Lung (tissue), 13 donors: ENCODE results near the gene TMEM259. TPM values are rescaled to one million over a fixed set of nuclear protein-coding genes. Genes with fewer than 3 reads are reported as not detected.

ENCODE experiments used
- ATAC-seq: fragments of 200-7000 bp; cut with Tn5 transposase; one replicate; pipeline ENCODE4 v1.9.1; 2020; ENCODE audit warnings: moderate number of reproducible peaks; ENCODE audit not compliant: insufficient read depth, low FRiP score
- DNase-seq, 3 donors: peaks; one replicate each; pipeline ENCODE4 v3.0.0-alpha.2; 2013 to 2017
- H3K27ac ChIP-seq, 2 donors: one replicate each; pipeline ENCODE4 v1.5.1; 2013; ENCODE audit warnings: mild to moderate bottlenecking in 2 of 2, moderate library complexity in 2 of 2, control low read depth in 1 of 2, inconsistent platforms in 1 of 2, low read depth in 1 of 2, low read length in 1 of 2
- H3K27me3 ChIP-seq, 3 donors: one replicate each; pipeline ENCODE4 v1.5.1; 2013; ENCODE audit warnings: low read length in 2 of 3; ENCODE audit not compliant: control insufficient read depth in 3 of 3, insufficient read depth in 3 of 3
- H3K36me3 ChIP-seq, 4 donors: one replicate each; pipeline ENCODE4 v1.5.1; 2013; ENCODE audit warnings: low read length in 4 of 4, mild to moderate bottlenecking in 1 of 4, moderate library complexity in 1 of 4; ENCODE audit not compliant: control insufficient read depth in 4 of 4, insufficient read depth in 4 of 4
- H3K4me1 ChIP-seq, 5 donors: one replicate each; pipeline ENCODE4 v1.5.1; 2013; ENCODE audit warnings: low read length in 5 of 5, mild to moderate bottlenecking in 2 of 5, moderate library complexity in 1 of 5; ENCODE audit not compliant: control insufficient read depth in 5 of 5, insufficient read depth in 5 of 5
- H3K4me3 ChIP-seq: one replicate; pipeline ENCODE4 v1.5.1; 2013; ENCODE audit warnings: mild to moderate bottlenecking, control low read depth, moderate library complexity
- H3K9ac ChIP-seq, 2 donors: one replicate each; pipeline ENCODE4 v1.5.1; 2013; ENCODE audit warnings: low read length in 2 of 2, control low read depth in 1 of 2; ENCODE audit not compliant: insufficient read depth in 1 of 2
- H3K9me3 ChIP-seq, 4 donors: one replicate each; pipeline ENCODE4 v1.5.1; 2013; ENCODE audit warnings: low read length in 3 of 4, mild to moderate bottlenecking in 1 of 4, moderate library complexity in 1 of 4; ENCODE audit not compliant: control insufficient read depth in 4 of 4, insufficient read depth in 3 of 4
- CTCF ChIP-seq: IDR thresholded peaks from 2 replicates; pipeline ENCODE4 v1.5.1; 2012; ENCODE audit warnings: mild to moderate bottlenecking; ENCODE audit errors: control extremely low read depth, extremely low read depth
- WGBS, 2 donors: extraction: QIAGEN DNeasy Blood & Tissue Kit; methylation state at CpG; one replicate each; pipeline ENCODE4 v1.1.7; 2013; 5-methylcytosine and 5-hydroxymethylcytosine counted together
- polyA plus RNA-seq, 2 donors: library from polyadenylated mRNA; stranded (reverse); fragments of 200-250 nt; gene quantifications; one replicate each; pipeline ENCODE4 v1.2.1, GENCODE V29; 2013
- small RNA-seq: library from RNA; depleted of rRNA; stranded (forward); fragments of <200 nt; gene quantifications from one replicate; pipeline ENCODE3, GENCODE V24; 2014; ENCODE audit warnings: low replicate concordance
- total RNA-seq, 2 donors: library from RNA; depleted of rRNA in 1 of 2; stranded (reverse); fragments of >200 nt in 1 of 2; gene quantifications; one replicate each; pipeline ENCODE4 v1.2.1, GENCODE V29; 2014 to 2021
- donor health status: control.
- donor health status: control.
- donor health status: Bipolar disorder and iron deficiency.
- donor health status: healthy.
- donor health status: DM: yes; HTN: yes; CAD: no.

The TMEM259 gene
- total and polyA plus RNA-seq, 4 donors, result 61.1 to 262 (median 195) TPM

DNA sequence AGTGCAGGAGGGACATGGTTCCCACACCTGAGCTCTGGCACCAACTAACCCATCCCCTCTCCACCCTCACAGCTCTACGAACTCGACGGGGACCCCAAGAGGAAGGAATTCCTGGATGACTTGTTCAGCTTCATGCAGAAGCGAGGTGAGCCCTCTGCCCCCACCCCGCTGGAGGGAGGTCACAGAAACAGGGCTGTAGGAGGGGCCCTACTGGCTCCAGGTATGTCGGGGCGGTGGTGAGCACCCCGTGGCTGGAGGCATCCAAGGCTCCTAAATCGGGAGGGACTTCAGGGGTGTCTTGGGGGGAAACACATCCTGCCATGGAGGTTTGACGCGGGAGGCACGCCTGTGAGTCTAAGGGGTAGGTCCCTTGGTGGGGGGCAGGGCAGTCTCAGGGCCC is 60.9 kb downstream of the TMEM259 start:
- Histone ChIP-seq H3K9ac (no peak overlapping the region), H3K4me3 (no peak overlapping the region), H3K36me3 (peaks cover 2 to 12% (median 9%) of the 10 kb centered on the region in 4 donors), H3K27ac (no peak overlapping the region), H3K4me1 (peaks cover 0 to 32% (median 9%) of the 10 kb centered on the region in 5 donors), H3K27me3 (no peaks in the 10 kb centered on the region), H3K9me3 (peaks cover 0 to under 1% (median 0%) of the 10 kb centered on the region in 4 donors)
- TF ChIP-seq CTCF, result no peak
- DNase-seq, result peak in 1 of 3 donors; percentile 43
- no peak for ATAC-seq
- WGBS, 2 donors, result 62 to 69% methylated on average over 12 of the region's 12 CpGs

Small RNA genes within 50 kb of the gene (small RNA-seq; reads per million reads assigned to genes)
- gene RNU6-2, result 1.4 reads per million, percentile 87 among the genes with 10 or more reads in this experiment

Other genes starting within 250 kb of the TMEM259 start
- 100 to 1,000 TPM; 256 to 321 TPM for gene PTBP1, start 223.7 kb downstream of the TMEM259 start, total RNA-seq
- gene PTBP1, start 223.7 kb downstream of the TMEM259 start, polyA plus RNA-seq, result 100 to 1,000 TPM; 112 to 150 TPM
- 10 to 100 TPM in 1 of 2 donors, 1 to 10 TPM in 1; 8.1 to 14.1 TPM for gene PLPPR3, start 199.2 kb downstream of the TMEM259 start, total RNA-seq
- 1 to 10 TPM in 1 of 2 donors, under 1 TPM in 1; 0.91 to 4.2 TPM for gene PLPPR3, start 199.2 kb downstream of the TMEM259 start, polyA plus RNA-seq
- 1 to 10 TPM; 2.1 to 9.8 TPM for gene AZU1, start 193.3 kb downstream of the TMEM259 start, total RNA-seq
- 1 to 10 TPM; 2.0 to 6.7 TPM for gene AZU1, start 193.3 kb downstream of the TMEM259 start, polyA plus RNA-seq
- gene PRTN3, start 180.1 kb downstream of the TMEM259 start, total RNA-seq, result 10 to 100 TPM in 1 of 2 donors, under 1 TPM in 1; 0.58 to 23.3 TPM
- gene PRTN3, start 180.1 kb downstream of the TMEM259 start, polyA plus RNA-seq, result 10 to 100 TPM in 1 of 2 donors, under 1 TPM in 1; 0.85 to 18.5 TPM
- gene ELANE, start 168.8 kb downstream of the TMEM259 start, total RNA-seq, result 10 to 100 TPM in 1 of 2 donors, 1 to 10 TPM in 1; 1.4 to 16.6 TPM
- 10 to 100 TPM in 1 of 2 donors, 1 to 10 TPM in 1; 2.0 to 21.0 TPM for gene ELANE, start 168.8 kb downstream of the TMEM259 start, polyA plus RNA-seq
- 100 to 1,000 TPM in 1 of 2 donors, 10 to 100 TPM in 1; 90.8 to 185 TPM for gene CFD, start 161.5 kb downstream of the TMEM259 start, total RNA-seq
- 100 to 1,000 TPM in 1 of 2 donors, 10 to 100 TPM in 1; 97.2 to 227 TPM for gene CFD, start 161.5 kb downstream of the TMEM259 start, polyA plus RNA-seq
- 10 to 100 TPM; 38.7 to 59.7 TPM for gene MED16, start 127.9 kb downstream of the TMEM259 start, total RNA-seq
- 10 to 100 TPM; 44.8 to 72.3 TPM for gene MED16, start 127.9 kb downstream of the TMEM259 start, polyA plus RNA-seq
- gene RNU6-9, start 127.6 kb downstream of the TMEM259 start, total RNA-seq, result not detected
- gene RNU6-9, start 127.6 kb downstream of the TMEM259 start, polyA plus RNA-seq, result not detected
- gene R3HDM4, start 107.9 kb downstream of the TMEM259 start, total RNA-seq, result 10 to 100 TPM; 31.6 to 69.2 TPM
- gene R3HDM4, start 107.9 kb downstream of the TMEM259 start, polyA plus RNA-seq, result 100 to 1,000 TPM in 1 of 2 donors, 10 to 100 TPM in 1; 86.1 to 139 TPM
- under 1 TPM in 1 of 2 donors, not detected in 1; 0.21 TPM for gene KISS1R, start 103.8 kb downstream of the TMEM259 start, total RNA-seq
- gene KISS1R, start 103.8 kb downstream of the TMEM259 start, polyA plus RNA-seq, result under 1 TPM in 1 of 2 donors, not detected in 1; 0.13 TPM
- gene ARID3A, start 95.1 kb downstream of the TMEM259 start, total RNA-seq, result 10 to 100 TPM; 22.6 to 29.7 TPM
- gene ARID3A, start 95.1 kb downstream of the TMEM259 start, polyA plus RNA-seq, result 10 to 100 TPM in 1 of 2 donors, 1 to 10 TPM in 1; 7.7 to 17.0 TPM
- 10 to 100 TPM; 36.6 to 60.2 TPM for gene WDR18, start 36.8 kb downstream of the TMEM259 start, total RNA-seq
- gene WDR18, start 36.8 kb downstream of the TMEM259 start, polyA plus RNA-seq, result 10 to 100 TPM; 43.4 to 48.0 TPM
- gene GRIN3B, start 20.7 kb downstream of the TMEM259 start, total RNA-seq, result 10 to 100 TPM in 1 of 2 donors, 1 to 10 TPM in 1; 2.6 to 11.6 TPM
- gene GRIN3B, start 20.7 kb downstream of the TMEM259 start, polyA plus RNA-seq, result 1 to 10 TPM; 1.3 to 2.3 TPM
- gene RNU6-2, start 399 bp upstream of the TMEM259 start, total RNA-seq, result not detected
- not detected for gene RNU6-2, start 399 bp upstream of the TMEM259 start, polyA plus RNA-seq
- 100 to 1,000 TPM; 161 to 236 TPM for gene CNN2, start 5.5 kb upstream of the TMEM259 start, total RNA-seq
- 100 to 1,000 TPM; 162 to 198 TPM for gene CNN2, start 5.5 kb upstream of the TMEM259 start, polyA plus RNA-seq
- 10 to 100 TPM; 20.1 to 50.0 TPM for gene ABCA7, start 19.0 kb upstream of the TMEM259 start, total RNA-seq
- 10 to 100 TPM; 33.5 to 54.4 TPM for gene ABCA7, start 19.0 kb upstream of the TMEM259 start, polyA plus RNA-seq
- gene ARHGAP45, start 46.0 kb upstream of the TMEM259 start, total RNA-seq, result 10 to 100 TPM; 23.8 to 86.4 TPM
- gene ARHGAP45, start 46.0 kb upstream of the TMEM259 start, polyA plus RNA-seq, result 100 to 1,000 TPM in 1 of 2 donors, 10 to 100 TPM in 1; 75.4 to 117 TPM
- 100 to 1,000 TPM in 1 of 2 donors, 10 to 100 TPM in 1; 78.4 to 188 TPM for gene POLR2E, start 74.3 kb upstream of the TMEM259 start, total RNA-seq
- 100 to 1,000 TPM; 120 to 196 TPM for gene POLR2E, start 74.3 kb upstream of the TMEM259 start, polyA plus RNA-seq
- gene GPX4, start 82.9 kb upstream of the TMEM259 start, total RNA-seq, result 100 to 1,000 TPM in 1 of 2 donors, 10 to 100 TPM in 1; 91.6 to 365 TPM
- 1,000 to 10,000 TPM in 1 of 2 donors, 100 to 1,000 TPM in 1; 566 to 1,031 TPM for gene GPX4, start 82.9 kb upstream of the TMEM259 start, polyA plus RNA-seq
- 100 to 1,000 TPM in 1 of 2 donors, 10 to 100 TPM in 1; 45.6 to 128 TPM for gene SBNO2, start 153.1 kb upstream of the TMEM259 start, total RNA-seq
- 100 to 1,000 TPM in 1 of 2 donors, 10 to 100 TPM in 1; 63.3 to 155 TPM for gene SBNO2, start 153.1 kb upstream of the TMEM259 start, polyA plus RNA-seq
- 10 to 100 TPM; 51.0 to 58.3 TPM for gene STK11, start 184.7 kb upstream of the TMEM259 start, total RNA-seq
- gene STK11, start 184.7 kb upstream of the TMEM259 start, polyA plus RNA-seq, result 10 to 100 TPM; 43.1 to 59.8 TPM
- under 1 TPM; 0.23 to 0.83 TPM for gene CBARP, start 216.9 kb upstream of the TMEM259 start, total RNA-seq
- gene CBARP, start 216.9 kb upstream of the TMEM259 start, polyA plus RNA-seq, result under 1 TPM; 0.41 to 0.77 TPM
- 100 to 1,000 TPM in 1 of 2 donors, 10 to 100 TPM in 1; 27.1 to 217 TPM for gene ATP5F1D, start 220.6 kb upstream of the TMEM259 start, total RNA-seq
- 100 to 1,000 TPM; 157 to 266 TPM for gene ATP5F1D, start 220.6 kb upstream of the TMEM259 start, polyA plus RNA-seq
- gene MIDN, start 227.5 kb upstream of the TMEM259 start, total RNA-seq, result 100 to 1,000 TPM in 1 of 2 donors, 10 to 100 TPM in 1; 39.7 to 185 TPM
- 10 to 100 TPM; 49.3 to 68.0 TPM for gene MIDN, start 227.5 kb upstream of the TMEM259 start, polyA plus RNA-seq
- gene CIRBP, start 248.2 kb upstream of the TMEM259 start, total RNA-seq, result 100 to 1,000 TPM; 435 to 443 TPM
- 100 to 1,000 TPM; 313 to 488 TPM for gene CIRBP, start 248.2 kb upstream of the TMEM259 start, polyA plus RNA-seq